Measurements from ENCODE around the gene EXOC4.
"Not testable (repeated sequence)": the region's sequence is repeated elsewhere in the genome, so short reads cannot be mapped to it uniquely, and the experiment has no call there.

EXOC4 gene

DNA sequence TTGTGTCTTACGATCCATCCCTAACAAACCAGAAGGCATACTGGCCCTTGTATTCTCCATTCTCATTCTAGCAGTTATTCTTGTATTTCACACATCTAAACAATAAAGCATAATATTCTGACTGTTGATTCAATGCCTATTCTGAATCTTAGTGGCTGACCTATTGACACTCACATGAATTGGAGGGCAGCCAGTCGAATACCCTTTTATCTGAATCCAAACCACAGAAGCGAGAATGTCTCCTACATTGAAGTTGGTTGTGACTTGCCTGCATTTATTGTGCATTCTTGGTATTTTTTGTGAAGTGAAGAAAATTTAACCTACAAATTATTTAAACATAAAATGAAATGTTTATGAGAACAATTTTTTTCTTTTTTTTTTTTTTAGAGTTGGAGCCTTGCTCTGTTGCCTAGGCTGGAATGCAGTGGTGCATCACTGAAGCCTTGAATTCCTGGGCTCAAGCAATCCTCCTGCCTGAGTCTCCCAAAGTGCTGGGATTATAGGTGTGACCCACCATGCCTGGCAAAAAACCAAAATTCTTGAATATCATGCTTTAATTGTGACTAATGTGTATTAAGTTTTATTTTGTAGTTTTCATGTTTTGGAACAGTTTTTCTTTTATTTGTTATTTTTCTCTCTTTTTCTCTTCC is 22.7 kb downstream of the EXOC4 start:
- no peak for DNase-seq (ENCODE audit: low spot score)

DNA sequence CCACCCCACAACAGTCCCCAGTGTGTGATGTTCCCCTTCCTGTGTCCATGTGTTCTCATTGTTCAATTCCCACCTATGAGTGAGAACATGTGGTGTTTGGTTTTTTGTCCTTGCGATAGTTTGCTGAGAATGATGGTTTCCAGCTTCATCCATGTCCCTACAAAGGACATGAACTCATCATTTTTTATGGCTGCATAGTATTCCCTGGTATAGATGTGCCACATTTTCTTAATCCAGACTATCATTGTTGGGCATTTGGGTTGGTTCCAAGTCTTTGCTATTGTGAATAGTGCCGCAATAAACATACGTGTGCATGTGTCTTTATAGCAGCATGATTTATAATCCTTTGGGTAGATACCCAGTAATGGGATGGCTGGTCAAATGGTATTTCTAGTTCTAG is 26.1 kb downstream of the EXOC4 start:
- not testable (repeated sequence) for DNase-seq (ENCODE audit: low spot score)

DNA sequence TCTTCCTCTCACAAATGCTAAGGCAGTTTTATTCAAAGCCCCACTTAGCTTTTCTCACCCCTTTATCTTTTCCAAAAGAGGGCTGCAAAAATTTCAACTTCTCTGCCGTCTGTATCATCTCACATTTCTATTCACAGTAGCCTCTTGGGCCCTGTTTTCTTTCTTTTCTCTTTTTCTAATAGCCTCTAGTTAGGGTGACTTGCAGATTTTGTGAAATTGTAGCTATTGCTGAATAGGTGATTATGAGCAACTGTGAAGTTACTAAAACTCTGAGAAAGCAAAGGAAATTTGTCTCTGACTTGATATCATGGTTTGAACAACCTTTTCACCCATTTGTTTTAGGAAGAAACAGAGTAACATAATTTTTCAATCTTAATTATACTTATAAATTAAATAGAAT is 29.2 kb downstream of the EXOC4 start:
- no peak for DNase-seq (ENCODE audit: low spot score)

DNA sequence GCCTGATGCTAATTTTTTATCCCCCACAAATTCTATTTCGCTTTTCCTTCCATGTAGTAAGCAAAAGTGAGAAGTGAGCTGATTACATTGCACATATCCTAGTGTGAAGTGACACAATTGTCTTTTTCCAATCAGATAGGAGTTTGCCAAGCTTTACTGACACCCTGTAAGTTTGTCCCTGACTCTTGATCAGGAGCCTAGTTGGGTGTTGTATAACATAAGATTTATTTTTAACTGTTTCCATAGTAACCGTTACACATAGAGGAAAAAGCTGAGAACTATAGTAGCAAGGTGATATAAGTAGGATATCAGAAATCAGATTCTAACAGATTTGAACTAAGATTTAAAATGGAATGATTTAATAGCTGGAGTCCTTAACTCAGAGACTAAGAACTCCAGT is 31.2 kb downstream of the EXOC4 start:
- no peak for DNase-seq (ENCODE audit: low spot score)

DNA sequence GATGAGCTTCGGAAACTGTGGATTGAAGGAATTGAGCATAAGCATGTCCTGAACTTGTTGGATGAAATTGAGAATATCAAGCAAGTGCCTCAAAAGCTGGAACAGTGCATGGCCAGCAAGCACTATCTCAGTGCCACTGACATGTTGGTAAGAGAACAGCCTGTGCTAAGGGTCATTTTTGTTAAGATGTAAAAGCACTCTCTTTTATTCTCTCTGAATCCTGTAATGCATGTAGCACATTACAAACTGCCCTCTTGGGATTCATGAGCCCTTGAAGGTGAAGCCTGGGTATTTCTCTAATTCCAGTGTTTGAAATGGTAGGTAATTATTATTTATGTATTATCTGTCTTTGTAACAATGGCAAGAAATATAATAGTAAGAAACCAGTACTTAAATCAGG is 36.1 kb downstream of the EXOC4 start:
- no peak for DNase-seq (ENCODE audit: low spot score)

DNA sequence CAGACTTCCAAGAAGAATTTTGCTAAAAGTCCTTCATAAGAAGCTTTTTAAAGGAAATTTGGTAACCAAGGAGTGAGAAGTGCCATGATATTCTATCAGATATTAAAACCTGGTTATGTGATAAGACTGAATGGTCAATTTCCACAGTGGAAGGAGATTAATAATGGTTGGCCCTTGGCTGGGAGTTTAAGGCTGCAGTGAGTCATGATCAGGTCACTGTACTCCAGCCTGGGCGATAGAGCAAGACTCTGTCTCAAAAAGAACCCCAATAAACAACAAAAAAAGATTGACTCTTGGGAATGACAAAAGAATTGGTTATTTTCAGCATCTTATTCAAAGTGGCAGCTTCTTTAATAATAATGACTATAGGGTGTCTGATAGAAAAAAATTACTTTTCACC is 37.2 kb downstream of the EXOC4 start:
- DNase-seq (ENCODE audit: low spot score) = peak; percentile 34

DNA sequence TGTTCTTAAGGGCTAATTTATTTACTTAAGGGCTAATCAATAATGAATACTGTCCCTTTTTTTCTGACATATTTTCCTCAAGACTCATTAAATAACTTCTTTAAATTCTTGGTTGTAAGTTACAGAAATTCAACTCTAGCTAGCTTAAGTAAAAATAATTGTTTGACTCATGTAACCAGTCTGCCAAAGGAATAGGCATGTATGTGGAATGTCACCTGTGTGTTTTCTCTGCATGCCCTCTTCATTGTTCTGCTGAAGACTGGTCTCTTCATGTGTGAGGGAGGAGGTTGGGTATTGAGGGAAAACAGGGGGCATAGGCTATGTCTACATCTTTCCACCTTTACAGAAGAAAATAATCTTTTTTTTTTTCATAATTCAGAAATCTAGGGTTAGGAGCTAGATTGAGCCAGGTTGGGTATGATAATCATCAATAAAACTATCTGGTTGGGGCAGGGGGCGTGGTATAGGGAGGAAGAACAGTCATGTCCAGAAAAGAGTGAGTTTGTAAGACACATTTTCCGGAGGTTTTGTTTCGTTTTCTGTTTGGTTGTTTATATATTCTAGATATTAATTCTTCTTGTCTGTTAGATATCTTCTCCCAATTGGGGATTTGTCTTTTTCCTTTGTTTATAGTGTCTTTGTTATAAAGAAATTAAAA is 37.9 kb downstream of the EXOC4 start:
- DNase-seq (ENCODE audit: low spot score) = no peak

DNA sequence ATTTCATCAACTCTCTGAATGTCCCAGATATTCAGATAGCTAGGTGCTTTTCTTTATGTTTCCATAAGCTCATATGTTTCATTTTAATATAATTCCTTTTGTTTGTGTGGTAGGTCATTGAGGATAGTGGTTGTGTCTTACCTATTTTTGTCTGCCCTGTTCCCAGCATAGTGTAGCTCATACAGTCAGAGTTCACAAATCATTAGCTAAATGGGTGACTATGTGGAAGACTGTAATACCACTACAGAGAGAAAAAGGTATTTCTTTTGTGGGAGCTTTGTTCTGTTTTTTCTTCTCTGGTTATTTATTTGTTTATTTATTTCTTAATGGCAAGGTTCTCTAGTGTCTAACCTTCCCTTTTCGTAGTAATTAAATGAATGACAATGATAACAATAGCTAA is 39.8 kb downstream of the EXOC4 start:
- DNase-seq (ENCODE audit: low spot score) = no peak

DNA sequence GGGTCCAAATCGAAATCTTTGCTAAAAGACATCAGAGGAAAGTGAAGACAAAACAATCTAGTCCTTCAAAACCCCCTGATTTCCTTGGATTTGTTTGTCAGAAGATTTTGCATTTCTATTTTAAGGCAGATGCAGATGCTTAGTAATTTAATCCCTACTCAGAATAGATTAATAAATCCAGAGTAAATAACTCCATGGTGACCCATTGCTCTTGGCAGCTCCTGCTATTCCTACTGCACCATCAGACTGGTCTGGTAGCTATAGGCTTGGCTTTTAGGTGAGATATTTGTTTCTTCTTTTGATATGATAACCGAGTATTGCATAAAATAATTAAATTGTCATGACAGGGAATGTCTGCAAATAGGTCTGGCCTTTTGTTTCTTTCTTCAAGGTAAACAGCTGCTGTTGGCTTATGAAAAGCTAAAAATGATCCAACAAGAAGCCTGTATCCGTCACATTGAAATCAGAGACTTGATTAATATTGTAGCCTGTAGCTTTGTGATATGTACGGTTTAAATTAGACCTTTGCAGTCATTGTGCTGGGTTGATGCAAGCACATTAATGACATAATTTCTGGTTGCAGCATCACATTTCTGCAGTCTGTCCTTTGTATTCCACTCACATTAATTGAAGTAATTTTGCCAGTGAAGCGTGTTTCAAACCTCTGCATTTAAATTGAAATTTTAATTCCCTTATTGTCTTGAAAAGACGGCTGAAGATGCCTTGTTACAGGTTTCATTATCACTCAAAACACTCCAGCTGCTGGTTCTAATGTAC is 40.7 kb downstream of the EXOC4 start:
- no peak for DNase-seq (ENCODE audit: low spot score)

DNA sequence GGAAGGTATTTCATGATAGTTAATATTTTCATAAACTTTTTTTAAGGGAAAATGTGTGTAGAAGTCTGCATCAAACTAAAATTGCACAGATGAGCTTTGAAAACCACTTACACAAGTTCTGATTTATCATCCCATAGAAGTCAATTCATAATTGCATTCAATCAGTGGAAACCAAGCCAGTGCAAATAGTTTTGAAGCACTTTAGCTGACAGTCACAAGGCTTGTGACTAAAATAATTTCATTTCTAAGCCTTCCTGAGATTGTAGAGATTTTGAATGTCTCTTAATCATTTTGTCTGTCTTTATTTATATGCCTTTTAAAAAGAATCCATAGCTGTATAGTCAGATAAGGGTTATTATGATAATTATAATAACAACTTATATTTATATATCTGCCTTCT is 41.4 kb downstream of the EXOC4 start:
- DNase-seq (ENCODE audit: low spot score) = no peak

DNA sequence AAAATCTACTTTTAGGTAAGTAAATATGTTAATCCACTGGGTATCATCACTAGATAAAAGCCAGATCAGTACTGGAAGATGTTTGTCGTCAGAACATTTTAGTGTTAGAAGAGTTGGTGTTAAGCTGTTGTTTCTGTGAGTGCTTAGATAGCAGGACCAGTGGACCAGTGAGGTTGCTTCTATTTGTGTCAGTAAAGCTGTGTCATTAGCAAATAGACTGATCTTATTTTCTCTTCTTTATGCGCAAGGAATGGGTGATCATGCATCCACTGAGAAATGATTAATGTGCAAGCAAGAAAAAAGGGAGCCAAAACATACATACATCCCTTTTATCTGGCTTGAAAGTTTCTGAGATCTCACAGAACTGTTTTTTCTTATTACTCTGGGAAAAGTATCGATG is 42.6 kb downstream of the EXOC4 start:
- DNase-seq (ENCODE audit: low spot score) = no peak

DNA sequence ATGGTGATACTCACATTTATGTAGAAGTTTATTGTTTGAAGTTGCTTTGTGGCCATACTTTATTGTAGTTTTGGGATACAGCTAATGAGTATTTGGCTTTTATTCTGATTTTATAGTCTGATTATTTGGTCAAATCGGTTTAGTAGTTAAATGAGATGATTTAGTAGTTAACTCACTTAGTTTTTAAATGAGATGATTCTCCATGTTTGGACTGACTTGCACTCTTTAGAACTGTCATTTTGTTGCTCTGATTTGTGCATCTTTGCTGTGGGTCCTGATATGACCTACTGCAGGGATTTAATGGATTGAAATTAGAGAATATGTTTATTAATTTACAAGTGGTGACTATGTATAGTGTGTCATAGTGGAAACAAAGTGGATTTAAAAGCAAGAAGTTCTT is 44.2 kb downstream of the EXOC4 start:
- no peak for DNase-seq (ENCODE audit: low spot score)

DNA sequence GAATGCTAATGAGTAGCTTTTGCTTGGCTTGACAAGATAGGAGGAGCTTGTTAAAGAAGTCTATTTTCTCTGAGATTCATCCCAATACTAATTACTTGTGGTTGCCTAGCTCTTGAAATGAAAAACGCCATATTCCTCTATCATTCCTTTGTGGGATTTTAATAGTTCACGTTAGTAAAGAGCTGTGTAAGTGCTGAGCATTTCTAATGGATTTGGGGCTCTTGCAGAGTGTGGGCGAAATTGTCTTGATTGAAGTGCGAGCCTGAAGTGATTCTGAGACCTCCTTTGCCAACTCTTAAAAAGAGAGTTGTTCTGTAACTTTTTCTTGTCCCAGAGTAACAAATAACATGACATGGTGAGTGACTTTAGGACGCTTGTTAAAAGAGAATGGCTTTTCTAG is 45.2 kb downstream of the EXOC4 start:
- no peak for DNase-seq (ENCODE audit: low spot score)

DNA sequence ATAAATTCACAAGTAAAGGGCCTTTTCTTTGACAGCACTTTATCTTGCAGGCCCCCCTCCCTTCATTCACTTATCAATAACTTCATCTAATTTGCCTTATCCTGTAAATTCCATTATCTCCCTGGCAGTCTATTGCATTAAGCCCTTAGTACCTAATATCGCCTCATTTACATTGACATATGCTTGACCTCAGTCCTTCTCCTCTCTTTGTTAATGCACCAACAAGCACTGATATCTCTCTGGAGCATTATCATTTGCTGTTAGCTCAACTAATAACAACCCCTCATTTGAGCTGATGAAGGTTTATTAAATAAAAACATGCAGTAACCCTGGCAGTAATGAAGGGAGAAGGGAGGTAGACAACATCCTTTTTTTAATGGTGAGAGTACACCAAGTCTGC is 46.8 kb downstream of the EXOC4 start:
- DNase-seq (ENCODE audit: low spot score) = no peak

DNA sequence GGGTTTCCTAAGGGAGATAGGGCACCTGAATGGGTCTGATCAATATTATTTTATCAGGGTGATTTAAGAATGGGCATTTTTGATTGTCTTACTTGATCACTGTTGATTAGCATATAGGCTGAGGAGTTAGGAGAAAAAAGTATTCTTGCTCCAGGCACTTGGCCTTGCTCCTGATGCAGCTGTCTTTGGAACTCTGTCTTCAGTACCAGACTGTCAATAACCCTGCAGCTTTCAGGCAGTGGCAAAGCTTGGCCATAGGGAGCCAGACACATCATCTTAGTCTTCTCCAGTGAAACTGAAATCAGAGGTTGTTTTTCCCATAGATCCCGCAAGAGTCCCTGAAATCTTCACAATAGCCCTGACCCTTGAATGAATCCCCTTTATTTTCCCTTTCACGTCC is 47.2 kb downstream of the EXOC4 start:
- no peak for DNase-seq (ENCODE audit: low spot score)

DNA sequence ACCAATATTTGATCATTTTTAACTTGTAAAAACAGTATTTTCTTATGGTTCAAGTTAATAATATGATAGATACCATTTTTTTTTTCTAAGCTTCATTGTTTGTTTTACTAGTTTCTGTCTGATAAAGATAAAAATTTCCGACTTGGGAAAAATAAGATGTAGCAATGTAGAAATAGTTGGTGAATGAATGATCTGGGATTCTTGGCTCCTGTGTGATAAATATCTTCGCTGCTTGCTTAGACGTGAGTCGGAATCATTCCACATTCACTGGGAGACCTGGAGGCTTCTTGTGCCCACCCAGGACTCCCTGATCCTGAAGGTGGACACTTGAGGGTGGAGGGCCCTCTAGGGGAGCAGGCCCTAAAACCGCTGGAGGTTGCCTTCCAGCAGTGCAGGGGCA is 47.9 kb downstream of the EXOC4 start:
- DNase-seq (ENCODE audit: low spot score) = no peak

DNA sequence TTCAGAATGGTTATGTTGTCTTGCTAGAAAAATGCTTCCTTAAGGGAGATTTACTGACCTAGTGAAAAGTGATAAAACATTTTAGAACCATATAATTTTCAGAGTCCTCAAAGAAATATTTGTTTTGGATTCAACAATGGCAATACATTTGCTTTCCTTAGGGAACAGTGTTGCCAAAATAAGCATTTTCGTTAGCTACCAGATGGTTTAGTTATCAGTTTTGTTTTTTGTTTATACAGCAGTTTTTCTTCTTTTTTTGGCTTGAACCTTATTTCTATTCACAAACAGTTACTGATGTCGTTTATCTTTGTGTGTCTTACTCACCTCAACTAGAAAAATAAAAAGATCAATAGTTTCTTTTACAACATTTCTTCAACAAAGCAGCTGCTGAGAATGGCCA is 48.6 kb downstream of the EXOC4 start:
- no peak for DNase-seq (ENCODE audit: low spot score)

DNA sequence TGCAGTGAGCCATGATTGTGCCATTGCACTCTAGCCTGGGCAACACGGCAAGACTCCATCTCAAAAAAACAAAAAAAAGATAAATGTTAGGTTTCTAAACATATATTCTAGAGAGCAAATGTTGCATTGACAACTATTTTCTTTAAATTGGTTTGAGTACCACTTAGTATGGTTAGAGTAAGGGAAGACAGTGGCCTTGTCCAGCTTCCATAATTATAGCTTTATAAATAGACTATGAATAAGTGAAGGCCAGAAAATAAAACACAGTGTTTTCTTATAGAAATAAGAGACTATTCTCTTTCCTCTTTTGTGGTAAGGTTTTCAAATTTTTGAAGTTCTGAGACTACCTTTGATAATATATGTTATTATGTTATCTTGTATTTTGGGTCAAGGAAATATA is 50.5 kb downstream of the EXOC4 start:
- DNase-seq (ENCODE audit: low spot score) = no peak

DNA sequence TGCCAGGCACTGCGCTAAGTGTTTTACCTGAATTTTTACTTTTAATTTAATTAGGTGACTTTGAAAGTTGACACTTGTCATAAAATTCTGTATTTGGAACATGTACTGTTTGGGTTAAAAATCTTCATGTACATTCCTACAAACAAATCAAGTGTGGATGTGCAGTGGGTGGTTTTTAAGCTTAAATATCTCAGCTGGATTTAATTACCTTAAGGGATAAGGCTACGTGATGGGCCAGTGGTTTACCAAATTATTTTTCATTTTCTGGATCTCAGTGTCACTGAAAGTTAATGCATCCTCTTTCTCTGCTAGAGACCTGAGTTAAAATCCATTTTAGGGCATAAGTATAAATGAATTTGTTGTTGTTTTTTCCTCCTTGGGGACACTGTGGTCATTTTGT is 51.1 kb downstream of the EXOC4 start:
- DNase-seq (ENCODE audit: low spot score) = no peak

DNA sequence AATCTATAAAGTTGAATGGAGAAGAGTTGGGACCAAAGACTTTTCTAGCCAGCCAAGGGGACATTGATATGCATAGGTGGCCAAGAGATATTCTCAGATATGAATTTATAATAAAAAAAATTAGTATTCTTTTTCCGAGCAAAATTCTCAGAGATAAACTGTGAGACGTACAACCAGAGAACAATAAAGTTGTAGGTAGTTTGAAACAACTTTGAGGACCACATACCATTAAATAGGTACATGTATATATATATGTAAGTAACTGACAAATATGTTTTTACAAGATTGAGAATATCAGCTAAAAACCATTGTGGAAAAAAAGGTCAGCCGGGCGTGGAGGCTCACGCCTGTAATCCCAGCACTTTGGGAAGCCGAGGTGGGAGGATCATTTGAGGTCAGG is 56.5 kb downstream of the EXOC4 start:
- no peak for DNase-seq (ENCODE audit: low spot score)

DNA sequence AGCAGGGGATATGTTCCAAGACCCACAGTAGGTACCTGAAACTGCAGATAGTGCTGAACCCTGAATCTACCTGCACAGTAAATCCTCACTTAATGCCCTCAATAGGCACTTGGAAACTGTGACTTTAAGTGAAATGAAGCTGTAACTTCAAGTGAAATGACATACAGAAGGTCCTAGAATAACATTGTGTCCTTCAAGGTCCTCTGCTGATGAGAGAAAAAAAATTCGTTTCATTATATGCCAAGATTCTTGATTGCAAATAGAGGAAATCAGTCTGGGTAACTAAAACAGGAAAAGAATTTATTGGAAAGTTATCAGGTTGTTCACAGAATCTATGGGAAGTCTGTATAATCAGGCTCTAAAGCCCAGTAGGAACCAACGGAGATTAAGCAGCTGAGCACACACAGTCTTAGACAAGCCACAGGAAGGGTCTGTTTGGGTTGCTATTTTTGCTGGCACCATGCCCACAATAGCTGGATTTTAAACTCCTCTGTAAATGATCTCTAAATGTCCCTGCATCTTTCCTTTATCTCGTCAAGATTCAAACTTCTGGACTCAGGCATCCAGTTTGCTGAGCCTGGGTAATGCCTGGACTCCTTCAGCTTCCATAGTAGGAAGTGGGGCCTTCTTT is 57.5 kb downstream of the EXOC4 start:
- no peak for DNase-seq (ENCODE audit: low spot score)

DNA sequence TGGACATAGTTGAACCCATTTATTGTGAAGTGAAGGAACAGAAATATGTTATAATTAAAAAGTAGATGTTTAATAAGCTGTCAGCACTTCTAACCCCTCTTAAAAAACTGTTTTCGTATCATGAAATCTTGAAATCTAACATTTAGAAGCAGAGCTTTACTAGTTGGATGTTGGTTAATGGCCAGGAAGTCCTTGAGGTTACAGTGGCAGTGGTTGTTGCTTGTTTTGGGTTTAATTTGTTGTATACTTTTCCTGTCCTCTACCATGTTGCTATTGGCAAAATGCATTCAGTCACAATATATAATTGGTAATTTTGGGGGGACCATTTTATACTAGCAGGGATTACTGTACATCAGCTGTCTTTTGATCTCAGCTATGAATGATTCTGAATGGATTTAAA is 60.7 kb downstream of the EXOC4 start:
- DNase-seq (ENCODE audit: low spot score) = no peak

DNA sequence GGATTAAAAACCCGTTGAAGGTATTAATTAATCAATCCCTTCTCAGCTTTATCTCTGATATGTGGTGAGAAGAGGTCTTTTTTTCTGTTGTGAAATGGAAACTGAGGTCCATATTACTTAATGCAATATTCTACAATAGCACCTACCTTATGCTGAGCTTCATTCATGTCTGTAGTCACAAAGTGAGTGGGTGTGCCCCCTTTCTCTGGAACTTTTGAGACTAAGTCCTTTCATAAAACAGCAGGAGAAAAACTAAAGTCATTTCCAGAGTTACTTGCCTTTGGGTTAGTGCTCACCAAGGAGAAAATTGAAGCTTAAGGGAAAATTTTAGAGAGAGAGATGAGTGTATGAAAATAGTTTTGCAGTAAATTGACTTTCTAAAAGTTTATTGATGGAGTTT is 61.2 kb downstream of the EXOC4 start:
- no peak for DNase-seq (ENCODE audit: low spot score)

Data from RKO (cell line).